Muscle of back (tissue), 11 donors: ENCODE data around the gene NXPH3. TPM values are rescaled to one million over a fixed set of nuclear protein-coding genes. Genes with fewer than 3 reads are reported as not detected.

Experiments
- DNase-seq, 3 donors: peaks; one replicate each; pipeline versions ENCODE4 v3.0.0 to v3.0.0-alpha.2; 2013
- polyA plus RNA-seq, 10 donors: library from polyadenylated mRNA; unstranded; fragments of 120-200 nt; gene quantifications; one replicate each; pipeline ENCODE4 v1.2.1, GENCODE V29; 2013; ENCODE audit not compliant: insufficient read length in 10 of 10

NXPH3 gene
- polyA plus RNA-seq, 10 donors = 1.2 to 1.7 (median 1.3) TPM

DNA sequence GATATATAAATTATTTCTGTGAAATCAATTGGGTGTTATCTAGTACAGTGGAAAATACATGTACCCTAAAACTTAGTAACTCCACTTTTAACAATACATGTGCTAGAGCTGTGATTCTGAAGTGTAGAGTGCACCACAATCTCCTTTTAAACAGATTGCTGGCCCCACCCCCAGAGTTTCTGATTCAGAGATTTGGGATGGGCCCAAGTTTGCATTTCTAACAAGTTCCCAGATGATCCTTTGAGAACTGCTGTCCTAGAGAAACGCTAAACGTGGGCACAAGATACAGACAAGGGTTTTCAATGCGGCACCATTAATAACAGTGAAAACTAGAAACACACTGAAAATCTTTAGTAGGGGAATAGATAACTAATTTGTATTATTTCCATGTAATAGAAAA lies 49.2 kb downstream of the NXPH3 start:
- no peak for DNase-seq

DNA sequence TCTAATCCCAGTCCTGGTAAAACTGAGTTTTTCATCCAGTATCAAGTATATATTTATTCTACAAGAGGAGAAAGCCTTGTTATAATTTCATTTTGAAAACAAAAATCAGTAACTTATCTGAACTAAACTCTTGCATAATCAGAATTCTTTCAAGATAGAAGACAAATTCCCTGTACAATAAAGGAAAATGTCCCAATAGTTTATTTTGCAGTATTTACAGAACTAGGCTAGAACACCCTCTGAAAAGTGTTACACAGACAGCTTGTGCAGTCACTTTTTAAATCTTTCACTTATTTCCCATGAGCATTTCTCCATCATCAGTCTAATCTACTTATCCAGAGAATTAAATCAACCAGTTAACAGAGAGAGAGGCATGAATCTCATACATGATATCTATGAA lies 53.8 kb downstream of the NXPH3 start:
- DNase-seq = no peak

DNA sequence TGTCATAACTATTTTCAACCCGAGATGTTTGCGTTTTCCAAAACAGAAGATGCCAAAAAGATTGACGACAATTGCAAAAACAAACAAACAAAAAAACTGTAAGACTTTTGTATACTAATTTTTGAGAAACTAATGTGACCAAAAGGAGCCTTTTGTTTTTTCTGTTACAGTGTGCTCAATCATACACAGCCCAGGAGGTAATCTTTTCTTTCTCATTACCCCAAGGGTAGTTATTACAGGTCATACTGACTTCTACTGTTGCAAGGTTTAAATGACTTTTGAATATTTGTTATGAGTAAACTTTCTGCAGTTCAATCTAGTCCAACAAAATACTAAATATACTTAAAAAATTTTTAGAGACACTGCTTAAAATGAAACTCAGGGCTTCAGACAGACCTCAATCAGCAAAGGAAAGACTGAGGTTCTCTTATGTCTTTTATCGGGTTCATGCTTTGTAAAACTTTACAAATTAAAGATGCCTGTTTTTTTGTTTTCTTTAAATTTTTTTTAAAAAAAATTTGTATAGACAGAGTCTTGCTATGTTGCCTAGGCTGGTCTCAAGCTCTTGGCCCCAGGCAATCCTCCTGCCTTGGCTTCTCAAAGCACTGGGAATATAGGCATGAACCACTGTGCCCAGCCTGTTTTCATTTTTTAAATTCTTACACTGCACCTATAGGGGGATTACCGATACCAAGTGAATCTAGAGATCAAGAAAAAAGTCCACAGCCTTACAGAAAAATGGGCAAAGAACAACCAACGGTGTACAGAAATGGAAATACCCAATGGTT lies 54.6 kb downstream of the NXPH3 start:
- no peak for DNase-seq

- DNase-seq = no peak
Measured at GRCh38 chr17:49631496-49631895, 55.8 kb downstream of the NXPH3 start.

Other genes starting within 250 kb of the NXPH3 start
- 10 to 100 TPM; 14.9 to 22.2 (median 16.7) TPM for gene ZNF652, start 213.6 kb upstream of the NXPH3 start, polyA plus RNA-seq
- gene PHB1, start 161.0 kb upstream of the NXPH3 start, polyA plus RNA-seq = 100 to 1,000 TPM; 128 to 172 (median 148) TPM
- 10 to 100 TPM; 33.6 to 85.7 (median 47.6) TPM for gene NGFR, start 80.6 kb upstream of the NXPH3 start, polyA plus RNA-seq
- 10 to 100 TPM; 46.6 to 57.4 (median 50.7) TPM for gene SPOP, start 102.2 kb downstream of the NXPH3 start, polyA plus RNA-seq
- 10 to 100 TPM; 45.7 to 63.8 (median 54.2) TPM for gene SLC35B1, start 132.1 kb downstream of the NXPH3 start, polyA plus RNA-seq
- gene FAM117A, start 188.3 kb downstream of the NXPH3 start, polyA plus RNA-seq = 10 to 100 TPM; 12.7 to 25.1 (median 18.0) TPM
- 10 to 100 TPM; 21.9 to 35.2 (median 27.7) TPM for gene KAT7, start 212.8 kb downstream of the NXPH3 start, polyA plus RNA-seq